Activated naive CD4-positive, alpha-beta T cell treated with Interleukin-2 at 50 U/mL for 16 hours (primary cell): ENCODE data around the gene CRISPLD2.
"Not testable (repeated sequence)": the region's sequence is repeated elsewhere in the genome, so short reads cannot be mapped to it uniquely, and the experiment has no call there.

Experiments
- DNase-seq: peaks from one replicate; pipeline ENCODE4 v3.0.0-alpha.2; 2020

CRISPLD2 gene

DNA sequence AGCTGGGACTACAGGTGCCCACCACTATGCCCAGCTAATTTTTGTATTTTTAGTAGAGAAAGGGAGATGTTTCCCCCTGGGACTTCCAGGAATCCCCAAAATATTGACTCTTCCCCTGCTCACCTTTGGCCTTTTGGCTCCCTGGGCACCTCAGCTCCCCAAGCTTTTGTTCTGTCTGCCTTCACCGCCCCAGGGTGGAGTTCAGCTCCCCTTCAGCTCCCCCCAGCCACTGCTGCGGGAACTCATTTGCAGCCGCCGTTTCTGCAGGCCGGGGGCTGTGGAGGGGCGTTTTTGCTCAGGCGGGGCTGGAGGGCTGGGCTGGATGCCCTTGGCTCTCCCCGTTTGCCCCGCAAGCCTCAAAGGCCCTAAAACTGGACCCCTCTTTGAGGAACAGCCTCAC, 47.9 kb downstream of the CRISPLD2 start:
- DNase-seq: no peak

DNA sequence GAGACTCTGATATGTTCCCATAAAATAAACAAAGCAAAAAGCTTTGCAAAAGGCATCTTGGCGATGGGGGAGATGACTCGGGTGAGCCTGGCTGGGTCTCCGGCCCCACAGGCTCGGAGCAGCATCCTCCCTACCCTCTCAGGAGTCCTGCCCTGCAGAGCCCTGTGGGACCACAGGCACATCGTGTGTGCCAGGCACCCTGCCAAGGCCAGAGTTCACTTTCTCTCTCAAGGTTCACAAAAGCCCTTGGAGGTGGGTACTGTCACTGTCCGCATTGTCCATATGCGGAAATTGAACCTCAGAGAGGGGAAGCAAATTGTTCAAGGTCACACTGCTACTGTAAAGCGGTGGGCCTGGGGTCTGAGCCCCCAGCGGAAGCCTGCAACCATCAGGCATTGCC, 48.5 kb downstream of the CRISPLD2 start:
- DNase-seq: no peak

DNA sequence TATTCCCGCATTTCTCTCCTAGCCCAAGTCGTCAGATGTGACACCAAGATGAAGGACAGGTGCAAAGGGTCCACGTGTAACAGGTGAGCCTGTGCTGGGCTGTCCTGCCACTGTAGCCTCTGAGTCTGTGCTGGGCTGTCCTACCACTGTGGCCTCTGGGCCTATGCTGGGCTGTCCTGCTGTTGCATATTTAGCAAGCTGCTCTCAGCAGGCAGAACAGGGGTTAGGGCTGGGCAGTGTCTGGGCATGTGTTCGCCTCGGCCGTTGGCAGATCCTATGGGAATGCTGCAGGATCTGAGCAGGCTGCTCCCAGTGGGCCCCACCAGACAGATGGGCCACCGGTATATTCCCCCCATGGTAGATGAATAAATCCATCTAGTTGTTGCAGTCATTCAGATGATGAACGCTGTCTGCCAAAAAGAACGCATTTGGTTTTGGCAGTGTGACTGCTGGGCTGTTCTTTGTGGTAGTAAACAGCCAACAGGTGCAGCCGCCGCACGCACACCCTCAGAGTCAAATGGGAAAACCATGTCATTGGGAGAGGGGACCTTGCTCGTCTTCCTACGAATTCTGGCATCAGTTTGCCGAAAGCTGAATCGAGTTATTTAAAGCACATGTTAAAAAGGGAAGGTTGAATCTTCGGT, 49.2 kb downstream of the CRISPLD2 start:
- no peak for DNase-seq

DNA sequence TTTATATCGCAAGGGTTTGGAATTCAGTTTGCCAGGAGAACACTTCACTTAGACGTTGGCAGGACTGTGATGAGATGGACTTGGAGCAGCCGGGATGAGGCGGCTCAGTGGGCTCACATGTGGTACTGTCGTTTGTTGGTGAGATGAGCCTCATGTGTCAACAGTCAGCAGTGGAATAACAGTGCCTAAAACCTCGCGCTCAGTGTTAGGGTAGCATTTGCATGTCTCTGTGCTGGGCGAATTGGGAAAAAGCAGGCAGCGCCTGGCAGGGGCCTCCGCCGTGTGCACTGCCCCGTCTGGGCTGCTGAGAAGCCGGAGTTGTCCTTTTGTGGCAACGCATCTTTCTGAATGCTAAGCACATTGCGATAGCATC, 49.7 kb downstream of the CRISPLD2 start:
- no peak for DNase-seq

DNA sequence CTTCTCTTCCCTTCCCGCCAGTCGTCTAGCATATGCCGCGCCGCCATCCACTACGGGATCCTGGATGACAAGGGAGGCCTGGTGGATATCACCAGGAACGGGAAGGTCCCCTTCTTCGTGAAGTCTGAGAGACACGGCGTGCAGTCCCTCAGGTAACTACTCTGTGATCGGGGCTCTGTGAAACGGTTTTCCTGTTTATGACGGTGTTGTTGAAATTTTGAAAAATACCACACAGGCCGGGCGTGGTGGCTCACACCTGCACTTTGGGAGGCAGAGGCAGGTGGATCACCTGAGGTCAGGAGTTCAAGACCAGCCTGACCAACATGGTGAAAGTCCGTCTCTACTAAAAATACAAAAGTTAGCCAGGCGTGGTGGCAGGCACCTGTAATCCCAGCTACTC, 53.2 kb downstream of the CRISPLD2 start:
- DNase-seq: not testable (repeated sequence)

DNA sequence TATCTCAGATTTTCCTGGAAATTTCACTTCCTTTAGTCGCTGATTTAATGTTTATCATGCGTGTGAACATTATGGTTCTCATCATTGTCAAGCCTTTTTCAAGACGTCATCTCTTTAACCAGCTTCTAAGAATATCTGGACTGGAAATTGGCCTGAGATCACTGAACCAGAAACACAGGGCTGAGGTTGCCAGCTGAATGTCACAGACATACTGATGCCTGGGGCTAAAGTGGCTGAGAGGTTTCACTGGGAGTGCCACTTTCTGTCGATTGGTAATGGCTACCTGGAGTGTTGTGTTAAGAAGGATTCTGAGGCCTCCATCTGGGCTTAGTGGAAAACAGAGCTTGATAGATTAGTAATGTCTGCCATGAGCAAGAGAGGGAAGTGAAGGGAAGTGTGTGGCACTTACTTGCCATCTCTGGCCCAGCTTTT, 54.2 kb downstream of the CRISPLD2 start:
- no peak for DNase-seq

DNA sequence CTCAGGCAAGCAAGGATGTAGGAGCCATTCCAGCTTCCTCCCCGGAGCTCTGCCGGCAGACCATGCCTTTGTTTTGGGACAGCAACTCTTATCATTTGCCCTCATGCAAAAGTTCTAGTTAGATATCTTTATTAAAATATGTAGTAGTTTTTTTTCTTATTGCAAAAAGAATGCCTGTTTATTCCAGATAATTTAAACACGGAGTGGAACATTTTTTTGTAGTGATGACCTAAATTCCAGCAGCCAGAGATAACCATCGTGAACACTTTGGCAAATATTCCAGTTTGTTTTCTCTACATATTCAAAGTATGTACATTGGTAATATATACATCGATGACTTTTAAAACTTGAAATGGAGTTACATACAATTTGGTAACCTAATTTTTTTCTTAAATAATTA, 54.8 kb downstream of the CRISPLD2 start:
- no peak for DNase-seq

DNA sequence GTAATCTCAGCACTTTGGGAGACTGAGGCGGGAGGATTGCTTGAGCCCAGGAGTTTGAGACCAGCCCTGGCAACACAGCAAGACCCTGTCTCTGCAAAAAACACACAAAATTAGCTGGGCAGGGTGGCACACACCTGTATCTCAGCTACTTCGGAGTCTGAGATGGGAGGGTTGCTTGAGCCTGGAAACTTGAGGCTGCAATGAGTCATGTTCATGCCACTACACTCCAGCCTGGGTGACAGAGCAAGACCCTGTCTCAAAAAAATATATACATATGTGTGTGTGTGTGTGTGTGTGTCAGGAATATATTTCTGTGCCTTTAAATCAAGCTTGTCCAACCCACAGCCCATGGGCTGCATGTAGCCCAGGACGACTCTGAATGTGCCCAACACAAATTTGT, 55.2 kb downstream of the CRISPLD2 start:
- no peak for DNase-seq

DNA sequence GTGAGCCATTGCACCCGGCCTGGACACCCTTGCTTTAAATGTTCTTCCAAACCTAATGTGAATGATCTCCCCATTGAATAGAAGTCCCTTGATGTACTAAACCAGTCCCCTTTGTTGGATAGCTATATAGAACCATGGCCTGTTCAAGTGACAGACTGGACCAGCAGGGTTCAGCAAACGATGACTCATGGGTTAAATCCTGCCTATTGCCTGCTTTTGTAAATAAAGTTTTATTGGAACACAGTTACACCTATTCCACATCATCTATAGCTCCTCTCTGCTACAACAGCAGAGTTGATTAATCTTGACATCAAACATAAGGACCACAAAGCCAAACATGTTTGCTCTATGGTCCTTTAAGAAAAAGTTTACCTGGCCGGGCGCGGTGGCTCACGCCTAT, 56.1 kb downstream of the CRISPLD2 start:
- no peak for DNase-seq

DNA sequence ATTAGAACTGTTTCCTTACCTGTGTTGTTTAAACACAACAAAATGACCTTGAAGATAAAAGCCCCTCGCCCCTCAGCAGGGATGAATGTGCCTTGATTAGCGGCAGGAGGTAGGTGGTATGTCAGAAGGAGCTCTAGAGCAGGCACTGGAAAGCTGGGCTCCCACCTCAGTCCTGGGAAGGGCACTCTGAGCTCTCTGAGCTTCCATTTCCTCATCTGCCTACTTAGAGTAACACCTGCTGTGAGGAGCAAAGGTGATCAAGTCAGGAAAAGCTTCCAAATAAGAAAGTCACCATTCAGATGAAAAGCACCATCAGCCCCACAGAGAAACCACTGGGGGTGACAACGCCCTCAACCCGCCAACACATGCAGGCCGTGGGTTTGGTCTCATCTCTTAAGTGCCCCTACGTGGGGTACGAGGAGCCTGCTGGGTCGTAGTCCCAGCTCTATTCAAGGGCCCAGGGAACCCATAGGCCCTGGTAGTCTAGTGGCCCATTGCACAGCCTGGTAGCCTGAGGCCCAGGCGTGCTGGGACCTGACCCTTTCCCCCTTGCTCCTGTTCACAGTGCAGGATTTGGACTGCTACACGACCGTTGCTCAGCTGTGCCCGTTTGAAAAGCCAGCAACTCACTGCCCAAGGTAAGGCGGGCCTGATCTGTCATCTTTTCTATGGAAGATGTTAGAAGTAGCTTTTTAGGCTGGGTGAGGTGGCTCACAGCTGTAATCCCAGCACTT, 57.3 kb downstream of the CRISPLD2 start:
- DNase-seq: no peak

DNA sequence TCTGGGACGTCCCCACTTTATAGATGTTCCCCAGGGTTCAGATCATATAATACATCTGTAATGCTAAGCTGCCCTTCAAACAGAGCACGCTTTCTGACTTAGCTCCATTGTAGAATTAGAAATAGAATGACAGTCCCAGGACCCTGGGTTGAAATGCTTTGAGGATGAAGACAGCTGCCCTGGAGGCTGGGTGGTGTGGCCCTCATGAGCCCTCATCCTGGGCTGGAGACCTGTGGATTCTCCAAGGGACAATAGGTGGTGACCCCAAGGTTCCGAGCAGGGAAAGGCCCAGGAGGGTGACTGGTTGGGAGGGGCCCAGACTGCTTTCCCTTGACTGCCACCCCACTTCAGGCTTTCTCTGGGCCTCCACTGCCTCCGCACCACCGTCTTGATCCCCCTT, 59.0 kb downstream of the CRISPLD2 start:
- no peak for DNase-seq

DNA sequence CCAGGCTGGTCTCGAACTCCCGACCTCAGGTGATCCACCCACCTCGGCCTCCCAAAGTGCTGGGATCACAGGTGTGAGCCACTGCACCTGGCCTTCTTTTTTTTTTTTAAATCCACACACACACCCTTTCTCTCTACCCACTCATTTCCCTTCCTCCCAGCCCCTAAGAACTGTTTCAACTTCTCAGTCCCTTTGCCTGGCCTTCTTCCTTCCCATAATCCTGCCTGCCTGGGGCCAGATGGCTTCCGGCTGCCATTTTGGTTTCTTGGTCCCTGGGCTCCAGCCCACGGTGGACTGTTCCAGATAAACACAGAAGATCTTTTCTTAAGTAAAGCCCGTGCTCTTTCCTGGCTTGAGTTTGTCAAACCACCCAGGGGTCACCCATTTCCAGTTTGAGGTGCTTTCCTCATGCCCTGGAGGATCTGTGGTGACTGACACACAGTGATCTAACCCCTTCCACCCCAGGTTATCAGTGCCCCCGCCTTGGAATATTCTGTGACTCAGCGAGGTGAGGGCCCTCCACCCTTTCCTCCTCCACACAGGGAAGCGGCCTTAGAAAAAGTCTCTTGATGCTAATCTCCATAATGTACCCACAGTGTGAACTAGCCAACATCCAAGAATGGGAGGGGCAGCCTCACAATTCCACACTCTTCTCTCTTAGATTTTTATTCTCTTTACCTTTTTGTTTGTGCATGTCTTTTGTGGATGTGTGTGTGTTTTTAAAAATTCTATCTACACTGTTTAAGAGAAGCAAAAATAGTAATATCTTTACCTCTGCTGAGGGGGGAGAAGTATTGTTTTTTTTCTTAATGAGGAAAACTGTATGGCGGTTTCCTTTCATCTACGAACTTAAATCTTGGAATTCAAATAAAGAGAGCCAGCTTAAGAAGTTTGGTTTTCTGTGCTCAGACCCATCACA, 60.0 kb downstream of the CRISPLD2 start:
- no peak for DNase-seq

DNA sequence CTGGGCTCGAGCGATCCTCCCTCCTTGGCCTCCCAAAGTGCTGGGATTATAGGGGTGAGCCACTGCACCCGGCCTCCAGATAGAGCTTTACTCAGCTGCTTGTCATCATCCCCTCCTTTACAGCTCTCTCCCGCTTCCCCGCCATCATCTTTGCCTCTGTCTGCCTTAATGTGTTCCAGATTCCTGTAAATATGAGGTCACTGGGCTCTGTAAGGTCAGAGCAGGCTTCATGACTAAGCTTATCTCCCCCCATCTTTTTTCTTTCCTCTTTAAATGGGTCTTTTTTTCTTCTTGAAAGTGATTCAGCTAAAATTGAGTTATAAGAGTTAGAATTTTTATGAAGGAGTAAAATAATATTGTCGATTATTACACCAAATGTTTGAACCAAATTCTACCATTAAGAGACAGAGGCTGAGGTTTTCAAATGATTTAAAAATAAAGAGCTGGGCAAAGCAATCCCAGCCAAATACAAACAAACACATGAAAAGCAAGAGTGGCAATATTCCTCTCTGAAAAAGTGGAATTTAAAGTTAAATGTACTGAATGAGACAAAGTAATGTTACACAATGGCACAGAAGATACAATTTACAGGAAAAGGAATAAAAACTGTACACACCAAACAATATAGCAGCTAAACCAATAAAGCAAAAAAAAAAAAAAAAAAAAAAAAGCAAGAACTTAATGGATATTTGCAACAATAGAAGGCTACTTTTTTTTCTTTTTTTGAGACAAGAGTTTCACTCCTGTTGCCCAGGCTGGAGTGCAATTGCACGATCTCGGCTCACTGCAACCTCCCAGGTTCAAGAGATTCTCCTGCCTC, 62.1 kb downstream of the CRISPLD2 start:
- DNase-seq: no peak

DNA sequence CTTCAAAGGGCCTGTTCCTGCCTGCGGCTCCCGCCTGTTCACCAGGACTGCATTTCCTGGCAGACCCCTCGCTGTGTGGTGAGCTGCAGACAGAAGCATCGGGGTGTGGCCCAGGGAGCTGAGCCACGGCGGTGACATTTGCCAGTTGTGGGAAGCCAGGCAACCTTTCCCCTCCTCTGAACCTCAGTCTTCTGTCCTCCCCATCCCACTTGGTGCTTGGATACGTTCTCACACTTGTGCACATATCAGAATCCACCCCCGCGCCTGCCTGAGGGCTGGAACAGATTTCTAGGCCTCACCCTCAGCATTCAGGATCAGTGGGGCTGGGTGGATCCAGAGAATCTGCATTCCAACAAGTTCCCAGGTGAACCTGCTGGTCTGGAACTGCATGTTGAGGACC, 63.5 kb downstream of the CRISPLD2 start:
- DNase-seq: no peak

DNA sequence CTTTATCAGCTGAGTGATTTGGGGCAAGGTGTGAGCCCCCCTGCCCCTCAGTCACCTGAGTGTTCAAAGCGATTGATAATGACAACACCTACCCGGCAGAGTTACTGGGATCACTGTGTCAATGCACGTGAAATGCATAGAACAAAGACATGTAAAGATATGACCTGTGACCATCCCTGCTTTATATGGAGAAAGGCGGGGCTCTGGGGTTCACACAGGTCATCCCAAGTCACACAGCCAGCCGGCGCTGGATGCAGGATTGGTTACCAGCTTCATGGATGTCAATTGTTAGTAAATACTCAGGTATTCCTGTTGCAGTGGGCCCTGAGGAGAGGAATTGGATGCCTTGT, 64.4 kb downstream of the CRISPLD2 start:
- DNase-seq: no peak

DNA sequence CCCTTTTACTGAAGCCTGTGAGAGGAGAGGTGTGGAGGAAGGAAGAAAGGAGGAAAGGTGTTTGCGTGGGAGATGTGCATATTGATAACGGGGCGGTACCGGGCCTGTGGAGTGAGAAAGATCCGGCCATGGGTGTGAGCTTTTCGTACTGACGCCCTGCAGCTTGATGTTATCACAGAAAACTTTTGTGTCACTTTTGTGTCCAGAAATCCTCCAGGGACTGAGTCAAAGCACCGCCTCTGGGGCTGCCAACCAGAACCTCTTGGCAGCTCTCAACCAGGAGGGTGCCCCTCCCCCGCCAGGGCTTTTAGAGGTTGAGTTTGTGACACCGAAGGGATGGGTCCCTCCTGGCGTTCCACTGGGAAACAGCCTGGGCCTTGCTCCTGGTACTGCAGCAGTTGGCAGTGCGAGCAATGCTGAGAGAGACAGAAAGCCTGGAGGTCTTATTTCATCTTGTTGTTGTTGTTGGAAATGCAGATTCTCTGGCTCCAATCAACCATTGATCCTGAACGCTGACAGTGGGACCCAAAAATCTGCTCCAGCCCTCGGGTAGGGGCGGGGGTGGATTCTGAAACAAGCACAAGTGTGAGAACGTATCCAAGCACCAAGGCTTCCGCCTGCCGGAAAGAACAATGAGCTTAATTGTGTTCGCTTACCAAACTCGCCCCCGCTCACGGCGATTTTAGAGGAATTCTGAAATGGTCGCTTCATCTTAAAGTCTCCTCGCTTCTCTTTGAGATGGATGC, 65.0 kb downstream of the CRISPLD2 start:
- DNase-seq: no peak

DNA sequence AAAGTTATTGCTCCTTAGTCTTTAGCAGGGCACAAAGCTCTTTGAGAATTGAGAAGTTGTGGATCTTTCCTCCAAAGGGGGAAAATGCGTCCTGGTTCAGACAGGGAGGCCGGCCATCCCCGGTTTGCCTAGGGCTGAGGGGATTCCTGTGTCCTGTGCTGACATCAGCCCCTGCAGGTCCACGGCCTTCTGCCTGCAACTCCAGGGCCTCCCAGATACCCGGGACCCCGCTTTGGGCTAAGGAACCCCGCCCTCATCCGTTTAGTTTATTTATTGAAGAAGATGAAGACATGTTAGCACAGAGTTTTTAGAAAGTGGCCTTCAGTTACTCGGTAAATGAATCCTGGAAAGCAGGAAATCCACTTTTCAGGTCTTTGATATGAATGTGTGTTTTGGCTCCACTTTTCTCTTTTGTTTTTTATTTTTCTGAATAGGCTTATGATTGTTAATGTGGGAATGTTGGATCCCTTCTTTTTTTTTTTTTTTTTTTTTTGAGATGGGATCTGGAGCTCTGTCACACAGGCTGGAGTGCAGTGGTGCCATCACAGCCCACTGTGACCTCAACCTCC, 65.6 kb downstream of the CRISPLD2 start:
- no peak for DNase-seq

DNA sequence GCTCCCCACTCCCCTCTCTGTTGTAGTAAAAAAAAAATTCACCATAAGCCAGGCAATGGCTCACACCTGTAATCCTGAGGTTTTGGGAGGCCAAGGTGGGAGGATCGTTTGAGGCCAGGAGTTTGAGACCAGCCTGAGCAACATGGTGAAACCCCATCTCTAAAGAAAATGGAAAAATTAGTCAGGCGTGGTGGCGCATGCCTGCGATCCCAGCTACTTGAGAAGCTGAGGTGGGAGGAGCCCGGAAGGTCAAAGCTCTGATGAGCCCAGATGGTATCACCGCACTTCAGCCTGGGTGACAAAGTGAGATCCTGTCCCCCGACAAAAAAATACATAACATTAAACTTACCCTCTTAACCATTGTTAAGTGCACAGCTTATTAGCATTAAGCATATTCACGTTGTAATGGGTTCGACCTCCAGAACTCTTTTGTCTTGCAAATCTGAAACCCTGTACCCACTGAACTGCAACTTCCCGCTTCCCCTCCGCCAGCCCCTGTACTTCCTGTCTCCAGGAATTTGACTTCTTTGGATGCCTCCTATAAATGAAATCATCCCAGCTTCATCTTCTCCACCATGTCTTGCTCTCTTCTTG, 66.8 kb downstream of the CRISPLD2 start:
- DNase-seq: no peak

DNA sequence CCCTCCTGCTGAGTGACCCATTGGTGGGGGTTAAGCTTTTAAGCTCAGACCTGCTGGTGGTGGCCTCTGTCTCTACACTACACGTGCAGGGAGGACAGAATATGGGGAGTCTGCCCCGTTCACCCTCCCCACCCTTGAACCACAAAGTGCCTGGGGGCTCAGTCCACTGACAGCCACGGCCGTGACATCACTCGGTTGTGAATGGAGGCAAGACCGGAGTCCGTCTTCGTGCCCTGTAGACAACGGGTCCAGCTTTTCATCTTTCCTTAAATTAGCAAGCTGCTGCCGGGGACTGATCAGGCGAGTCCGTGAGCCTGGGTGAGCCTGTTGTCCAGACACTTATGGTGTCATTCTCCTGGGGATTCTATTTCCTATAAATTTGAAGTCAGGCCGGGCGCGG, 67.4 kb downstream of the CRISPLD2 start:
- no peak for DNase-seq

DNA sequence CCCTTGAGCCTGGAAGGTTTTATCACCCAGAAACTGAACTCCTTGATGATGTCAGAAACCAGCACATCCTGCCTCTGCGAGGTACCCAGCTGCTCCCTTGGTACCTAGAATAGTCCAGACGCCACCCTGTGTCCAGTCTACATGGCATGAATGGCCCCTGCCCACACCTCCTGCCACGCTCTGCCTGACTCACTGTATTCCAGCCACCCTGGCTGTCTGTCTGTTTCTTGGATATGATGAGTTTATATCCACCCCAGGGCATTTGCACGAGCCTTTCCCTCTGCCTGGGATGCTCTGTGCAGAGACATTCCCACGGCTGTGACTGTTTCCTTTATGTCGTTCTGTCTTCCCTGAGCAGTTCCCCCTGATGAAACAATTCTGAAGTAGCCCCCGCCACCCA, 68.7 kb downstream of the CRISPLD2 start:
- no peak for DNase-seq

DNA sequence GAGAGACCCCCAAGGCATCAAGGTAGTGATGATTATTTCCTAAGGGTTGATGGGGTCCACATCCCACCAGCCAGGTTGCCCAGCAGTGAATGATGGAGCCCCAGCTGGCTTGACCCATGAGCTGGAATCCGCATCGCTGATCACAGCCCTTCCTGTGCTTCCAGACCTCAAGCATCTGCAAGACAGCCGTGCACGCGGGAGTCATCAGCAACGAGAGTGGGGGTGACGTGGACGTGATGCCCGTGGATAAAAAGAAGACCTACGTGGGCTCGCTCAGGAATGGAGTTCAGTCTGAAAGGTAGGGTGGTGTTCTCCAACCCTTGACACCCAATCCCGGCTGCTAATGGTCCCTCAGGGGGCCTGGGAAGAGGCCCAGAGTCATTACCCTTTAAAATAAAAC, 69.3 kb downstream of the CRISPLD2 start:
- DNase-seq: no peak

DNA sequence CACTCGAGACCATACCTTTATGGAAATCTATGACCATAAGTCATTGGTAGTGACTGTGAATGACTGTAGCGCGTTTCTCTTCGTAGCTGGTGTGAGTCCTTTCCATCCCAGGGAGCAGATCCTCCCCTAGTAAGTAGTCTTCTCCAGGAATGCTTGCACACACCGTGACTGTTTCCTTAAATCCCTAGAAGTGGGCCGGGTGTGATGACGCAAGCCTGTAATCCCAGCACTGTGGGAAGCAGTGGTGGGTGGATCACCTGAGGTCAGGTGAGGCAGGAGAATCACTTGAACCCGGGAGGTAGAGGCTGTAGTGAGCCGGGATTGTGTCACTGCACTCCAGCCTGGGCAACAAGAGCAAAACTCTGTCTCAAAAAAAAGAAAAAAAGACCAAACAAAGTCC, 70.6 kb downstream of the CRISPLD2 start:
- DNase-seq: no peak
